Measurements from ENCODE around the gene SF3B6. TPM values are rescaled to one million over a fixed set of nuclear protein-coding genes. Genes with fewer than 3 reads are reported as not detected.

Gene SF3B6
- total RNA-seq, 1 donor from 2014 or later = 105 TPM

DNA sequence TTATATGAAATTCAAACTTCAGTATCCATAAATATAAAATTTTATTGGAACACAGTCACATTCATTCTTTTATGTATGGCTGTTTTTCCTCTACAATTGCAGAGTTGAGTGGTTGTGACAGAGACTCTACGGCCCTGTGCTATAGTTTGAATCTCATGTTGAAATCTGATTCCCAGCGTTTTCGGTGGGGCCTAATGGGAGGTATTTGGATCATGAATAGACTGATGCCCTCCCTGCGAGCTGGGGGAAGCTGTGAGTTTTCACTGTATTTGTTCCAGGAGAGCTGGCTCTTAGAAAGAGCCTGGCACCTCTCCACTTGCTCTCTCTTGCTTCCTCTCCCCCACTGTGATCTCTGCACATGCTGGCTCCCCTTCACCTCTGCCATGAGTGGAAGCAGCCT, 45.3 kb upstream of the SF3B6 start:
- H3K27me3 Mint-ChIP-seq (ENCODE audit: low read depth, unreplicated experiment) = no peaks in the 10 kb centered on the region
- Histone ChIP-seq H3K27me3 (ENCODE audit: insufficient read depth, low read length) (no peaks in the 10 kb centered on the region), H3K9me3 (ENCODE audit: insufficient read depth, low read depth, low read length) (no peaks in the 10 kb centered on the region), H3K9ac (ENCODE audit: low read length) (no peak overlapping the region), H3K4me2 (ENCODE audit: low read length) (no peak overlapping the region), H3K27ac (ENCODE audit: low read depth, low read length) (no peak overlapping the region), H3K4me3 (ENCODE audit: insufficient read depth, low read depth, low read length) (no peak overlapping the region), H3K4me1 (ENCODE audit: insufficient read depth, low read length) (peaks cover 11% of the 10 kb centered on the region), H3K36me3 (ENCODE audit: insufficient read depth, low read length) (no peaks in the 10 kb centered on the region), H2AFZ (ENCODE audit: low read depth, low read length) (no peak overlapping the region), H3K79me2 (ENCODE audit: insufficient read depth, low read length) (peaks cover 5% of the 10 kb centered on the region), H4K20me1 (ENCODE audit: insufficient read depth, low read length) (no peaks in the 10 kb centered on the region)
- no peaks in the 10 kb centered on the region for H3K9me3 Mint-ChIP-seq (ENCODE audit: unreplicated experiment)
- TF ChIP-seq EZH2 (IDR thresholded peaks at IDR 0.05; ENCODE audit: insufficient read depth, low read length) = no peak
- TF ChIP-seq, protein P1, sequence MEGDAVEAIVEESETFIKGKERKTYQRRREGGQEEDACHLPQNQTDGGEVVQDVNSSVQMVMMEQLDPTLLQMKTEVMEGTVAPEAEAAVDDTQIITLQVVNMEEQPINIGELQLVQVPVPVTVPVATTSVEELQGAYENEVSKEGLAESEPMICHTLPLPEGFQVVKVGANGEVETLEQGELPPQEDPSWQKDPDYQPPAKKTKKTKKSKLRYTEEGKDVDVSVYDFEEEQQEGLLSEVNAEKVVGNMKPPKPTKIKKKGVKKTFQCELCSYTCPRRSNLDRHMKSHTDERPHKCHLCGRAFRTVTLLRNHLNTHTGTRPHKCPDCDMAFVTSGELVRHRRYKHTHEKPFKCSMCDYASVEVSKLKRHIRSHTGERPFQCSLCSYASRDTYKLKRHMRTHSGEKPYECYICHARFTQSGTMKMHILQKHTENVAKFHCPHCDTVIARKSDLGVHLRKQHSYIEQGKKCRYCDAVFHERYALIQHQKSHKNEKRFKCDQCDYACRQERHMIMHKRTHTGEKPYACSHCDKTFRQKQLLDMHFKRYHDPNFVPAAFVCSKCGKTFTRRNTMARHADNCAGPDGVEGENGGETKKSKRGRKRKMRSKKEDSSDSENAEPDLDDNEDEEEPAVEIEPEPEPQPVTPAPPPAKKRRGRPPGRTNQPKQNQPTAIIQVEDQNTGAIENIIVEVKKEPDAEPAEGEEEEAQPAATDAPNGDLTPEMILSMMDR (IDR thresholded peaks at IDR 0.05; ENCODE audit: insufficient read depth, low read depth, low read length) = no peak
- H3K4me1 Mint-ChIP-seq (ENCODE audit: low read depth, unreplicated experiment) = peaks cover 7% of the 10 kb centered on the region
- DNase-seq (ENCODE audit: low read depth) = no peak
- FAIRE-seq = no peak
- peaks cover 2% of the 10 kb centered on the region for H3K36me3 Mint-ChIP-seq (ENCODE audit: low read depth, unreplicated experiment)
- no peak overlapping the region for H3K4me3 Mint-ChIP-seq (ENCODE audit: unreplicated experiment)
- H3K27ac Mint-ChIP-seq (ENCODE audit: unreplicated experiment) = no peak overlapping the region

DNA sequence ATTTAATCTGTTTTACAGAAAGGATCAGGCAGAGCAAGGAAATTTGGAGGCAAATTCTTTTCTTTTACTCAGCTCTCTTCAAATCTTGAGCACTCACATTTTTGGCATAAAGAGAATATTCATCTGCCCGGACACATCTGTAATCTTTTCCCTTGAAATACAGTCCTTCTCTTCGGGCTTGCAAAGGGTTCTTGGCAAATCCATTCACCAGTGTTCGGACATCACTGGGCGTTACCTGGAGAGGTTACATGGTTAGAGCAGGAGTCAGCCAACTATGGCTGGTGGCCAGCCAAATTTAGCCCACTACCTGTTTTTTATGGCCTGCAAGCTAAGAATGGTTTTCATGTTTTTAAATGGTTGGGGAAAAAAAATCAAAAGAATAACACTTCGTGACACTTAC, 44.9 kb upstream of the SF3B6 start:
- H3K27ac Mint-ChIP-seq (ENCODE audit: unreplicated experiment) = no peak overlapping the region
- Histone ChIP-seq H3K4me3 (ENCODE audit: insufficient read depth, low read depth, low read length) (no peak overlapping the region), H3K4me1 (ENCODE audit: insufficient read depth, low read length) (peaks cover 11% of the 10 kb centered on the region), H2AFZ (ENCODE audit: low read depth, low read length) (no peak overlapping the region), H3K4me2 (ENCODE audit: low read length) (no peak overlapping the region), H3K9ac (ENCODE audit: low read length) (no peak overlapping the region), H3K9me3 (ENCODE audit: insufficient read depth, low read depth, low read length) (no peaks in the 10 kb centered on the region), H3K36me3 (ENCODE audit: insufficient read depth, low read length) (no peaks in the 10 kb centered on the region), H3K79me2 (ENCODE audit: insufficient read depth, low read length) (peaks cover 5% of the 10 kb centered on the region), H3K27ac (ENCODE audit: low read depth, low read length) (no peak overlapping the region), H3K27me3 (ENCODE audit: insufficient read depth, low read length) (no peaks in the 10 kb centered on the region), H4K20me1 (ENCODE audit: insufficient read depth, low read length) (no peaks in the 10 kb centered on the region)
- no peaks in the 10 kb centered on the region for H3K27me3 Mint-ChIP-seq (ENCODE audit: low read depth, unreplicated experiment)
- no peak overlapping the region for H3K4me3 Mint-ChIP-seq (ENCODE audit: unreplicated experiment)
- H3K4me1 Mint-ChIP-seq (ENCODE audit: low read depth, unreplicated experiment) = peaks cover 7% of the 10 kb centered on the region
- FAIRE-seq = no peak
- TF ChIP-seq, protein P1 (IDR thresholded peaks at IDR 0.05; ENCODE audit: insufficient read depth, low read depth, low read length) = no peak
- no peak for TF ChIP-seq EZH2 (IDR thresholded peaks at IDR 0.05; ENCODE audit: insufficient read depth, low read length)
- H3K36me3 Mint-ChIP-seq (ENCODE audit: low read depth, unreplicated experiment) = peaks cover 2% of the 10 kb centered on the region
- no peaks in the 10 kb centered on the region for H3K9me3 Mint-ChIP-seq (ENCODE audit: unreplicated experiment)
- DNase-seq (ENCODE audit: low read depth) = no peak

DNA sequence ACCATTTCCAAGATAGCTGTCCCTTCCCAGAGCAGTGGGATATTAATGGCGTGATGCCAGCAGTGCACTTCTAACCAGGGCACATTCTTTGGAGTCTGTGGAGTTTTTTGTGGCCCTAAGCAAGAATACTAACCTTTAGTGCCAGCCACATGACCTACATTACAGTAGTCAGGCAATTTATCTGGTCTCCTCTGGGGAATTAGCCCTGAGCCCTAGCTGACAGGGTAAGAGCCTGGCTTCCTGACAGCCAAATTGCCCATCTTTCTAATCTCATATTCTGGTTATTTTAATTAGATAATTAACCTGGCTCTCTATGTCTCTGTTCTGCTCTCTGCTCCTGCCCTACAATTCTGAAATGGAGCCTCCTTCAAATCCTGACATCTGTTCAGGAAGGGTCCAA, 41.8 kb upstream of the SF3B6 start:
- Histone ChIP-seq H3K4me1 (ENCODE audit: insufficient read depth, low read length) (peaks cover 4% of the 10 kb centered on the region), H3K27me3 (ENCODE audit: insufficient read depth, low read length) (no peaks in the 10 kb centered on the region), H3K36me3 (ENCODE audit: insufficient read depth, low read length) (no peaks in the 10 kb centered on the region), H3K9ac (ENCODE audit: low read length) (no peak overlapping the region), H3K4me3 (ENCODE audit: insufficient read depth, low read depth, low read length) (no peak overlapping the region), H3K27ac (ENCODE audit: low read depth, low read length) (no peak overlapping the region), H3K9me3 (ENCODE audit: insufficient read depth, low read depth, low read length) (peaks cover 3% of the 10 kb centered on the region), H3K79me2 (ENCODE audit: insufficient read depth, low read length) (no peaks in the 10 kb centered on the region), H3K4me2 (ENCODE audit: low read length) (no peak overlapping the region), H2AFZ (ENCODE audit: low read depth, low read length) (no peak overlapping the region), H4K20me1 (ENCODE audit: insufficient read depth, low read length) (no peaks in the 10 kb centered on the region)
- FAIRE-seq = no peak
- Mint-ChIP-seq H3K9me3 (ENCODE audit: unreplicated experiment) (peaks cover 23% of the 10 kb centered on the region), H3K27ac (ENCODE audit: unreplicated experiment) (no peak overlapping the region), H3K4me1 (ENCODE audit: low read depth, unreplicated experiment) (peaks cover 8% of the 10 kb centered on the region), H3K4me3 (ENCODE audit: unreplicated experiment) (no peak overlapping the region), H3K27me3 (ENCODE audit: low read depth, unreplicated experiment) (no peaks in the 10 kb centered on the region), H3K36me3 (ENCODE audit: low read depth, unreplicated experiment) (peaks cover 12% of the 10 kb centered on the region)
- TF ChIP-seq EZH2 (IDR thresholded peaks at IDR 0.05; ENCODE audit: insufficient read depth, low read length) = no peak
- TF ChIP-seq, protein P1 (IDR thresholded peaks at IDR 0.05; ENCODE audit: insufficient read depth, low read depth, low read length) = no peak
- DNase-seq (ENCODE audit: low read depth) = no peak

All from astrocyte (in vitro differentiated cells and primary cell).